H1 (cell line): Measurements from ENCODE around the gene UNC13D. TPM values are rescaled to one million over a fixed set of nuclear protein-coding genes. Genes with fewer than 3 reads are reported as not detected.
A peak's percentile ranks its signal among the peaks of the same experiment; 100 is the strongest.

Source experiments
- ASH2L ChIP-seq: fragments of 200-600, 300-600 bp; sonication (generic); IDR thresholded peaks from one replicate; pipeline ENCODE4 v1.7.1; 2017; ENCODE audit warnings: low read length
- BACH1 ChIP-seq: IDR thresholded peaks from 2 replicates; pipeline ENCODE4 v1.6.1; 2012; ENCODE audit warnings: low read length, improper control_type of control experiment
- CBX8 ChIP-seq: fragments of 300-800, 300-1000 bp; sonication (generic); IDR thresholded peaks from 2 replicates; pipeline ENCODE4 v1.7.1; 2016; ENCODE audit warnings: low read depth, low read length, borderline replicate concordance
- GTF2F1 ChIP-seq: IDR thresholded peaks from 2 replicates; pipeline ENCODE4 v1.6.1; 2012; ENCODE audit warnings: low read depth, low read length, improper control_type of control experiment, borderline replicate concordance
- KDM4A ChIP-seq: IDR thresholded peaks from one replicate; pipeline ENCODE4 v1.7.1; 2012; ENCODE audit warnings: low read depth, mild to moderate bottlenecking, moderate library complexity, low read length, inconsistent platforms; ENCODE audit not compliant: severe bottlenecking
- PHF8 ChIP-seq: fragments of 200-600 bp; sonication (generic); conservative IDR thresholded peaks from 2 replicates; pipeline ENCODE4 v1.7.1; 2012; ENCODE audit warnings: low read depth, mild to moderate bottlenecking, inconsistent platforms, low read length, moderate library complexity
- SIRT6 ChIP-seq: IDR thresholded peaks from one replicate; pipeline ENCODE4 v1.7.1; 2012; ENCODE audit warnings: low read length, inconsistent platforms
- TCF12 ChIP-seq: IDR thresholded peaks from 2 replicates; pipeline ENCODE4 v1.6.1; 2011; ENCODE audit warnings: low read depth, mild to moderate bottlenecking, low read length
- polyA plus RNA-seq, 7 experiments: library from polyadenylated mRNA; depleted of rRNA in 3 of 7; stranded (reverse) in 5 of 7; unstranded in 2 of 7; fragments of >200 nt in 5 of 7; fragments of 200-250 nt in 2 of 7; gene quantifications; 1 replicate in 5 of 7; 2 replicates in 1 of 7; 4 replicates in 1 of 7; pipeline versions ENCODE4 v1.2.1 to v1.2.3, GENCODE V29; 2011 to 2013; ENCODE audit warnings: missing spikeins in 2 of 7, mixed read lengths in 2 of 7
- total RNA-seq: library from RNA; stranded (reverse); fragmentation: NEBNext Ultra II Directional; extraction: Animal tissue kit (Norgen Biotek cat#: 25700); gene quantifications from 2 replicates; pipeline ENCODE4 v1.2.1, GENCODE V29; 2021
- TF ChIP-seq, protein P1 (sequence below): IDR thresholded peaks from 2 replicates; pipeline ENCODE4 v1.6.1; 2012; ENCODE audit warnings: inconsistent platforms

UNC13D gene
- total and polyA plus RNA-seq, 2 of the 8 experiments (the other 6 are each of a cell fraction or from before 2014, with no cell fraction given), result 3.6 to 8.4 TPM

DNA sequence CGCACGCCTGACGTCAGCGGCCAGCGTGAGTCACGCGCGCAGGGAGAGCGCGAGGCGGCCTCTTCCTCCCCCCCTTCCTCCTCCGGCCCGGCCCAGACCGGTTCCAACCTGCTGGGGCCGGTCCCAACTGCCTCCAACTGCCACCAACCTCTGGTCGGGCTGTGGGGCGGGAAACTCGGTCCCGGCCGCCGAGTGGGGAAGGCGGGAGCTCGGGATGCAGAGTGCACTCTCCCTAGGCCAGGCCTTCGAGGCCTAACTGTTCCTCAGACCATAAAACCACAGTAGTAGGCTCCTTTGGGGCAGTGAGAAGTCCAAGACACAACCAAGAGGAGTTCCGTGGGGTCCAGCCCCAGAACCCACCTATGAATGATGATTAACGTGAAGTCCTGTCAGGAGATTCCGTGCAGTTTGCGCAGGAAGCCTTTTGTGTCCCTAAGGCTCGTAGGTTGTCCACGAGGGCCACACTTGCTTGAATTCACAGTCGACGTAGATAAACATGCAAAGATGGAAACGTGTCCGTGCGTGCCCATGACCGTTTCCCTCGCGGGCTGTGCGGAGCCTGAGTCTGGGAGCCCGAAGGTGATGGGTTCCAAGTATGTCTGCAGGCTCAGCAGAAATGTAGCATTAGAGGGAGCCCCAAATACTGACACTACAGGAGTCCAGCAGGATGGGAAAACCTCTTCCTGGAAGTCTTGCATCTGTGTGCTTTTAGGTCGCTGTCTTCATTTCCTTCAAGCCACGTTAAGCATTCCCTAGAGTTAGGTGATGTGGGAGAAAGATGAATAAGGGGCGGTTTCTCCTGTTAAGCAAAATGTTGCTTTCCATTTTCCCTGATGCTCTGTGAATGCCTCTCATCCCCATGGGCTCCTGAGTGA lies 59.0 kb downstream of the UNC13D start (continued):
- TF ChIP-seq TCF12 (no peak), BACH1 (peak; percentile 69), SIRT6 (no peak), PHF8 (peak; percentile 86; the same call in 1 of the 2 replicates), GTF2F1 (no peak; the same call in 1 of the 2 replicates), CBX8 (no peak), KDM4A (no peak), ASH2L (peak; percentile 42)
- TF ChIP-seq, protein P1, sequence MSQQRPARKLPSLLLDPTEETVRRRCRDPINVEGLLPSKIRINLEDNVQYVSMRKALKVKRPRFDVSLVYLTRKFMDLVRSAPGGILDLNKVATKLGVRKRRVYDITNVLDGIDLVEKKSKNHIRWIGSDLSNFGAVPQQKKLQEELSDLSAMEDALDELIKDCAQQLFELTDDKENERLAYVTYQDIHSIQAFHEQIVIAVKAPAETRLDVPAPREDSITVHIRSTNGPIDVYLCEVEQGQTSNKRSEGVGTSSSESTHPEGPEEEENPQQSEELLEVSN, result peak; percentile 96
